ENCODE results near the gene SYNE2.
"Not testable (repeated sequence)": the region's sequence is repeated elsewhere in the genome, so short reads cannot be mapped to it uniquely, and the experiment has no call there.

The SYNE2 gene

DNA sequence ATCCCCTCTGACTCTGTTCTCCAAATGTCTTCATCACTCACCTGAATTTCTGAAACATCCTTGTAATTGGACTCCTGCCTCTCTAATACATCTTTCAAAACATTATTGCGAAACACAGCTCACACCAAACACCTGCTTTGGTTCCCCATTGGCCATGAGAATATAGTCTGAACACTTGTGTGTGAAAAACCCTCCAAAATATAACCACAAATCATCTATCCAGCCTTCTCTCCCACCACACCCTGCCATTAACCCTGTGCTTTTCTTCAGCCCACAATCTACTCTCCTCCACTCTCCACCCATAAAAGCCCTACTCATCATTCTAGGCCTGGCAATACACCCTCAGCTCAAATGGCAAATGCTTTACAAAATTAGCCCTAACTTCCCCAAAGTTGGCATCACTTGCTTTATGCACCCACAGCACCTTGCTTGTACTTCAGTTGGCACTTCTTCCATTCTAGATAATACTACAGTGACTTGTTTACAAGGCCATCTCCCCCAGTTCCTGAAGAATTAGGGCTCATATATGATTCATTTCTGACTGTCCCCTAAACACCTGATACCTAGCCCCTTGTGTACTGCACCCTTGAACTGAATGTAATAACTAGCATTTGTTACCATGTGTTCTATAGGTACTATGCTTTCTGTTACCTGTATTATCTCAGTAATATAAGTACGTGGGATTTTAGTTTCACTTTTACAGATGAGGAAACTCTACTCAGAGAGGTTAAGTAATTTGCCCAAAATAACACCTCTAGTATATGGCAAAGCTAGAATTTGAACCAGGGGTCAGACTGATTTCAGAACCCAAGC, 17.3 kb downstream of the SYNE2 start:
- not testable (repeated sequence) for DNase-seq (ENCODE audit: low read depth, low spot score)

GRCh38 chr14:63870753-63871037, 17.9 kb downstream of the SYNE2 start:
- DNase-seq (ENCODE audit: low read depth, low spot score): not testable (repeated sequence)

GRCh38 chr14:63874223-63874622, 21.4 kb downstream of the SYNE2 start:
- no peak for DNase-seq (ENCODE audit: low read depth, low spot score)

GRCh38 chr14:63875311-63875710, 22.5 kb downstream of the SYNE2 start:
- DNase-seq (ENCODE audit: low read depth, low spot score): no peak

- no peak for DNase-seq (ENCODE audit: low read depth, low spot score)
These were observed 24.7 kb downstream of the SYNE2 start for GRCh38 chr14:63877550-63877939.

DNA sequence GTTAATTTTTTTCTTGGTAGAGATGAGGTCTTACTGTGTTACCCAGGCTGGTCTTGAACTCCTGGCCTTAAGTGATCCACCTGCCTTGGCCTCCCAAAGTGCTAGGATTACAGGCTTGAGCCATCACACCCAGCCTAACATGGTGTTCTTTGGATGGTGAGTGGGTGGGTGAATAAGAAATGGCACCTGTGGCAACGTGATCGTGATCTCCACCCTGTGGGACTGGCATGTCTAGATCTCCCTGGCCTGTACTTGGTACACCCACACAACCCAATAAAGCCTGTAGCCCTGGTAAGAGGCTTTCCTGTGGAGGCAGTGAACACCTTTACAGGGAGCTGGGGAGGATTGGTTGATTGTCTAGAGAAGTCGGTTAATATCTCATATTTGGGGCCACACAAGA, 25.2 kb downstream of the SYNE2 start:
- DNase-seq (ENCODE audit: low read depth, low spot score): no peak

DNA sequence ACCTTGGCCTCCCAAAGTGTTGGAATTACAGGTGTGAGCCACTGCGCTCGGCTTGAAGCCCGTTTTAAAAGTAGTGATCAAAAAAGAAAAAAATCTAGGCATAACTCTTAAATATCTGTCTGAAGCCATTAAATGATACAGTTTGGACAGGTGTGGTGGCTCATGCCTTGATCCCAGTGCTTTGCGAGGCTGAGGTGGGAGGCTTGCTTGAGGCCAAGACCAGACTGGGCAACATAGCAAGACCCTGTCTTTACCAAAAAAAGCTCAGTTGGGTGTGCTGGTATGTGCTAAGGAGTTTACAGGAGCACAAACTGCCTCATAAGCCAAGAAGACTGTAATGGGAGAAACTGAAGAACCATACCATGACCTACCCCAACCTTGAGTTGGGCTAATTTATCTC, 26.0 kb downstream of the SYNE2 start:
- DNase-seq (ENCODE audit: low read depth, low spot score): no peak

GRCh38 chr14:63881926-63882325, 29.1 kb downstream of the SYNE2 start:
- DNase-seq (ENCODE audit: low read depth, low spot score): no peak

DNA sequence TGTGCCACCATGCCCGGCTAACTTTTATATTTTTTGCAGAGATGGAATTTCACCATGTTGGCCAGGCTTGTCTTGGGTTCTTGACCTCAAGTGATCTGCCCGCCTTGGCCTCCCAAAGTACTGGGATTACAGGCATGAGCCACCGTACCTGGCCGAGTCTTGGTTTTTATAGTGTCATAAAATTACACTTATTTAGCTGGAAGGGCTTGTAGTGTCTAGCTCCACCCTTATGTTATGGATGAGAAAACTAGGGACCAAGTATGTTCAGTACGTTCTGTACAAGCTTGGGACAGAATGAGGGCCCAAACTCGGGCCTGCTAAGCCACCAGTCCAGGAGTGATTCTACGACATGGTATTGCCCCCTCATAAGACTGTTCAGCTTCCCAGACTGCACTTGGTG, 35.1 kb downstream of the SYNE2 start:
- no peak for DNase-seq (ENCODE audit: low read depth, low spot score)

GRCh38 chr14:63890553-63890952, 37.7 kb downstream of the SYNE2 start:
- no peak for DNase-seq (ENCODE audit: low read depth, low spot score)

DNA sequence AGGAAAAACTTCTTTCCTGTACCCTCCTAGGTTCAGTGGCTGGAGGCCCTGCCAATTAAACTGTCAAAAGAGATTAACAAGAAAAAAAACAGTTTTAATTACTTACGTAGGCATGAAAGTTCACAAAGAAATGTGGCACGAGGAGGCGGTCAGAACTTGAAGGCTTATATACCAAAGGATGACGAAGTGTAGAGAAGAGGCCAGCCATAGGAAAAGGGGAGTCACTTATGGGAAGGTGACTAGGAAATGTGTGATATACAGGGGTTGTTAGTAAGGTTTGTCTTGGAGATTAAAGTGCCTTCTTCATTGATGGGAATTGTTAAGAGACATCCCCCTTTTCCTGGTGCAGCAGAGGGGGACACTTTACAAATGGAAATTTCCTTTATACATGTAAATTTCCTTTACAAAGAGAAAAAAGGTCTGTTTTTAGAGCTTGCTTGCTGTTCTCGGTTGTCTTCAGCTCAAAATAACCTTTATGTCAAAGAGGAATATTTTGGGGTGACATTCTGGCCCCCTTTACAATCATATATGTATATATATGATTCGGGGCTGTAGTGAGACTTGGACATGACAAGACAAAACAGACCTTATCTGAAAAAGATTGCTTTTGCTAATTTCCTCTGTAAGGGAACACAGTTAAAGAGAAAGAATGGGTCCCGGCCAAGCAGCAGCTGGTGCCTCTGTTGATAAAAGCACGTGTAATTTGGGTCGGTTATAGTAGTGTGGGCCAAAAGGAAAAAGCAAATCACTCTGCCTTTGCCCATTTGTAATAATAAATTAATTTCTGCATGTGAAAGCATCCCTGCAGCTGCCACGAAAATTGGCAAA, 38.6 kb downstream of the SYNE2 start:
- DNase-seq (ENCODE audit: low read depth, low spot score): no peak

DNA sequence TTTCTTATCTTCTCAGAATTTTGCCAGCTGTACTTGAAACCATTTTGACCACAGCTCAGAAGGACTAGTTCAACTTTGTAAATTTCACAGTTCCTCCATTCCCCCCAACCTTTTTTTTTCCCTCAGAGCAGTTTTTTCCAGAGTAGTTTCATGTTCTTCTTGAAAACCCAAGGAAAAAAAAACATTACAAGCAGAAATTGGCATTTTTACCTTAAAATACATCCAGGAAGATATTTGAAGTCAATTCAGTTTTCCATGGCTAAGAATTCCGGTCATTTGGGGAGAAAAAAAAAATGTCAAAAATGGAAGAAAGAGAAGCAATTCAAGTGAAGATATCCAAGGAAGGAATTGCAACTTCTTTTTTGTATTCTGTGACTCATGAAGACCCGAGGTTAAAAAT, 39.5 kb downstream of the SYNE2 start:
- no peak for DNase-seq (ENCODE audit: low read depth, low spot score)

DNA sequence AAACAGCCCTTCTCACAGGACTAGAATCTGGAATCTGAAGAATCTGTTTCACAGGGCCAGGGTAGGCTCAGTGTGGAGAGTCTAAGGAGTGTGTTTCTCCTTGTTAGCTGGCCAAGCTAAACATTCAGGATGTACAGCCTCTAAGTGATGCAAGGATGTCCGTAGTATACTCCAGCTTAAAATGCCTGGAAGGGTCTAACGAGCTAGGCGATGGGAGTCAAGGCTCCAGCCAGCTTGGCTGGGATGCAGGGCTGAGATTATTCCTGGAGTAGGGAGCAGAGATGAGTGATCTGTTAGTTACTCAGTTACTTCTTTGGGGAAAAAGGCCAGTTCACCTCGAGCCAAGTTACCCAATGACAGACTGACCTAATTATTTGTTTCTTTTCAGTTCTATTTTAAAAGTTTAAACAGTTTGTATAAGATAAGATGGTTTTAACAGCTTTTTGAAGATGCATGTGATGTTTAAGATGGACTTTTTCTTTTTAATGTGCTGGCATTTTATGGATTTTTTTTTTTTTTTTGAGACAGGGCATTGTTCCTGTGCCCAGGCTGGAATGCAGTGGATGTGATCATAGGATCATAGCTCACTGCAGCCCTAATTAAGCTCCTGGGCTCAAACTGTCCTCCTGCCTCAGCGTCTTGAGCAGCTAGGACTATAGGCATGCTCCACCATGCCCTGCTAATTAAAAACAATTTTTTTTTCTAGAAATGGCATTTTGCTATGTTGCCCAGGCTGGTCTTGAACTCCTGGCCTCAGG, 41.1 kb downstream of the SYNE2 start:
- DNase-seq (ENCODE audit: low read depth, low spot score): no peak

DNA sequence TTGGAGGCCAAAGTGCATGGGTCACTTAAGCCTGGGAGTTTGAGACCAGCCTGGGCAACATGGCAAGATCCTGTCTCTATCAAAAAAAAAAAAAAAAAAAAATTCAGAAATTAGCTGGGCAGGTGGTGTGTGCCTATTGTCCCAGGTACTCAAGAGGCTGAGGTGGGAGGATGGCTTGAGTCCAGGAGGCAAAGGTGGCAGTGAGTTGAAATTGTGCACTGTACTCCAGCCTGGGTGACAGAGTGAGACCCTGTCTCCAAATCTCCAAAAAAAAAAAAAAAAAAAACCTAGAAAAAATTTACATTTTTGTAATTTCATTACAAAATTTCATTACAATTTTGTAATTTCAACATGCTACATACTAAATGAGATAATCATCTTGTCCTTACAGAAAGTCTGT, 42.7 kb downstream of the SYNE2 start:
- no peak for DNase-seq (ENCODE audit: low read depth, low spot score)

DNA sequence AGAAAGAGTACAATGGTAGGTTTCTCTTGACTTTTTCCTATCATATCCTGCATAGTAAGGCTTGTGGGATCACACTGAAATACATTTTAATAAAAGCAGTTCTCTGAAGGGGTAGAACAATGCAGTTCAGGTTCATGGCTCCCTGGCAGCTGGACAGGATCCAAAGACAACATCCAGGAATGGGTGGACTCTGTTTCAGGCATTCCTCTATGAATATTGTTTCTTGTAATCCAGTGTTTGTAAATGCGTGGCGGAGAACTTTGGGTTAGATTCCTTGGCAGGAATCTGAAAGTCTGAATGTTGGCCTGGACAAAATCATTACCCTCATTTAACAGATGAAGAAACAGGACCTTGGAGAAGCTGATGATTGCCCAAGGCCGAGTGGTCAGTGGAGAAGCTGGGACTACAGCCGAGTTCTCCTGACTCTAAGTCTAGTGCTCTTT, 43.5 kb downstream of the SYNE2 start:
- no peak for DNase-seq (ENCODE audit: low read depth, low spot score)

- no peak for DNase-seq (ENCODE audit: low read depth, low spot score)
These were observed 44.9 kb downstream of the SYNE2 start for GRCh38 chr14:63897721-63898163.

- no peak for DNase-seq (ENCODE audit: low read depth, low spot score)
These were observed 47.1 kb downstream of the SYNE2 start for GRCh38 chr14:63899953-63900352.

DNA sequence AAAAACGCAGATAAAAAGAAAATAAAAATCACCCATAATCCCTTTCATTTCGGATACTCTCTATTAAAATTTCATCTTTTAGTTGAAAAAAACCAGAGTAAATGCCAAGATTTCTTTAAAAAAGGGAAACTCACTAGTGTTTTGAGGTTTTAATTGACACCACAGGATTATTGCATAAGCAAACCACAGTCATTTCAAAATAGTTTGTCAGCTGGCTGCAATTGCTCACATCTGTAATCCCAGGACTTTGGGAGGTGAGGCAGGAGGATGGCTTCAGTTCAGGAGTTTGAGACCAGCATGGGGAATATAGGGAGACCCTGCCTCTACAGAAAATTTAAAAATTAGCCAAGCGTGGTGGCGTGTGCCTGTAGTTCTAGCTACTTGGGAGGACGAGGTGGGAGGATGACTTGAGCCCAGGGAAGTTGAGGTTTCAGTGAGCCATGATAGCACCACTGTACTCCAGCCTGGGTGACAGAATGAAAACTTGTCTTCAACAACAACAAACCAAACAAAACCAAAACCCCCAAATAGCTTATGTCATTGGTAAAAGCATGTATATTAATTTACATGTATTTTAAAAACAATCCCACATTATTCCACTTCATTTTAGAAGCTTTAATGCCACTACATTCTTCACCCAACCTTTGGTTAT, 48.8 kb downstream of the SYNE2 start:
- DNase-seq (ENCODE audit: low read depth, low spot score): no peak

DNA sequence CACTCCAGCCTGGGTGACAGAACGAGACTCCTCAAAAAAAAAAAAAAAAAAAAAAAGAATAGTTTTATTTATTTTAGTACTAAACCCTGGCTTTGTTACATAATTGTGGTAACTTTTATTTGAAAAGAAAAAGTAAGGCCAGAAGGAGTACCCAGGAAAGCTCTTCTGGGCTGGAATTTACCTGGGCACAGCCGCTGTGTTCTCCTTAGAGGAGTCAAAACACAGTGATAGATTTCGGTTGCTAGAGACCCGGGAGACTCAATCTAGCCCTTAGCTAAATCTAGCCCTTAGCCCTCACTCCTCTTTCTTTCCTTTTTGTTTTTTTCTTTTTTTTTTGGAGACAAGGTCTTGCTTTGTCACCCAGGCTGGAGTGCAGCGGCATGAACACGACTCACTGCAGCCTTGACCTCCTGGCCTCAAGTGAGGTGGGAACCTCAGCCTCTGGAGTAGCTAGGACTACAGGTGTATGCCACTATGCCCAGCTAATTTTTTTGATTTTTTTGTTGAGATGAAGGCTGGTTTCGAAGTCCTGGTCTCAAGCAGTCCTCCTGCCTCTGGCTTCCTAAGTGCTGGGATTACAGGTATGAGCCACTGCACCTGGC, 49.7 kb downstream of the SYNE2 start:
- DNase-seq (ENCODE audit: low read depth, low spot score): no peak

DNA sequence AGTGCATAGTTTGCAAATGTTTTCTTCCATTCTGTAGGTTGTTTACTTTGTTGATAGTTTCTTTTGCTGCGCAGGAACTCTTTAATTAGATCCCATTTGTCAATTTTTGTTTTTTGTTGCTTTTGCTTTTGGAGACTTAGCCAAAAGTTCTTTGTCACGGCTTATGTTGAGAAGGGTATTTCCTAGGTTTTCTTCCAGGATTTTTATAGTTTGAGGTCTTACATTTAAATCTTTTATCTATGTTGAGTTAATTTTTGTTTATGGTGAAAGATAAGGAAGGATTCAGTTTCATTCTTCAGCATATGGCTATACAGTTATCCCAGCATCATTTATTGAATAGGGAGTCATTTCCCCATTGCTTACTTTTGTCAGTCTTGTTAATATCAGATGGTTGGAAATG, 51.9 kb downstream of the SYNE2 start:
- no peak for DNase-seq (ENCODE audit: low read depth, low spot score)

GRCh38 chr14:63905370-63905769, 52.6 kb downstream of the SYNE2 start:
- no peak for DNase-seq (ENCODE audit: low read depth, low spot score)
